LNCAP (cell line): ENCODE results near the gene OGFOD2.

Source experiments
- TF ChIP-seq, protein P1 (sequence below): fragments of 450-650 bp; IDR thresholded peaks from 2 replicates; pipeline ENCODE4 v1.5.1; 2017; ENCODE audit warnings: mild to moderate bottlenecking

Gene OGFOD2

DNA sequence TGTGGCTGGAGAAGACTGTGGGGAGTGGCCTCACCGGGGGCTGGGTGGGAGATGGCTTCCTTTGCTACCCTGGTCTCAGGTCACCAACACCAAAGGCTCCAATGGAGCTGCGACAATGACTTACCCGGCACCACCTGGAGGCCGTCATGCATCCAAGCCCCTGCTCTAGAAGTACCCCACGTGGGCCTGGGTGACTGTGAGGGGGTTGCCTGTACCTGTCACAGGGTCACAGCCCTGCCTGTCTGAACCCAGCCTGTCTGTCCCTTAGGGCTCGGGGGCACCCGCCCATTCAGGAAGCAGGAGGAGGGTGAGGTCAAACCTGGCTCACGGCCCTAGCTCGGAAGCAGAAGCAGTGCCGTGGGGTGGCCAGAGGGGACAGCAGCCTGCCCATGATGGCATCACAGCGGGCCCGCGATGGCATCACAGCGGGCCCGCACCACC lies 27.7 kb upstream of the OGFOD2 start:
- TF ChIP-seq, protein P1, sequence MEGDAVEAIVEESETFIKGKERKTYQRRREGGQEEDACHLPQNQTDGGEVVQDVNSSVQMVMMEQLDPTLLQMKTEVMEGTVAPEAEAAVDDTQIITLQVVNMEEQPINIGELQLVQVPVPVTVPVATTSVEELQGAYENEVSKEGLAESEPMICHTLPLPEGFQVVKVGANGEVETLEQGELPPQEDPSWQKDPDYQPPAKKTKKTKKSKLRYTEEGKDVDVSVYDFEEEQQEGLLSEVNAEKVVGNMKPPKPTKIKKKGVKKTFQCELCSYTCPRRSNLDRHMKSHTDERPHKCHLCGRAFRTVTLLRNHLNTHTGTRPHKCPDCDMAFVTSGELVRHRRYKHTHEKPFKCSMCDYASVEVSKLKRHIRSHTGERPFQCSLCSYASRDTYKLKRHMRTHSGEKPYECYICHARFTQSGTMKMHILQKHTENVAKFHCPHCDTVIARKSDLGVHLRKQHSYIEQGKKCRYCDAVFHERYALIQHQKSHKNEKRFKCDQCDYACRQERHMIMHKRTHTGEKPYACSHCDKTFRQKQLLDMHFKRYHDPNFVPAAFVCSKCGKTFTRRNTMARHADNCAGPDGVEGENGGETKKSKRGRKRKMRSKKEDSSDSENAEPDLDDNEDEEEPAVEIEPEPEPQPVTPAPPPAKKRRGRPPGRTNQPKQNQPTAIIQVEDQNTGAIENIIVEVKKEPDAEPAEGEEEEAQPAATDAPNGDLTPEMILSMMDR = no peak

DNA sequence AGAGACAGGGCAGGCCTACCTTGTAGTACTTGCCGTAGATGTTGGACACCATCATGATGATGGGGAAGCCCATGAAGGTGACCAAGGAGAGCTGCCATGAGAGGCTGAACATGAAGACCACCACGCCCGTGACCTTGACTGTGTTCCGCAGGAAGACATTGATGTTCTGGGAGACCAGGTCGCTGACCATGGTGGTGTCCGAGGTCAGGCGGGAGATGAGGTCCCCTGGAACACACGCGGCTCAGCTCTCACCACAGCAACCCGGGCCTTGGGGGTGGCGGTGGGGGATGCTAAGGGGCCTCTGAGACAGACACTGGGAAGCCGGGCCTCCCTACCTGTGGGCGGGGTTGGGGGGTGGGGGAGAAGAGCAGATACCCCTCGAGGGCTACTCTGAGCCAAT lies 26.4 kb upstream of the OGFOD2 start:
- TF ChIP-seq, protein P1 = no peak

DNA sequence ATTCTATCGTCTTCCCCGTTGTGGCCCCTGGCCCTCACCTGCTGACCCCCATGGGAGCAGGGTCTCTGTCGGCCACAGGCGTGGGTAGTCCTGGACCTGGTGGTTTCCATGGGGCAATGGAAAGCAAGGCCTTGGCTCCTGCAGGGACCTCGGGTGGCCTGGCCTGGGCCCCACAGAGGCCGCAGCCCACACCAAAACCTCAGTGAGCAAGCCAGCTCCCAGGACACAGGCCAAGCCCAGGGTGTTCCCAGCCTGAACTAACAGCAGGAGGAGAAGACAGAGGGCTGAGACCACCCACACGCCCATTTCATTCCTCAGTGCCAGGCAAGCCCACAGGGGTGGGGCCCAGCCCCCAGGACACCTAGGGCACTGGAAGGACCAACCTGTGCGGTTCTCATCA lies 25.6 kb upstream of the OGFOD2 start:
- TF ChIP-seq, protein P1 = no peak

DNA sequence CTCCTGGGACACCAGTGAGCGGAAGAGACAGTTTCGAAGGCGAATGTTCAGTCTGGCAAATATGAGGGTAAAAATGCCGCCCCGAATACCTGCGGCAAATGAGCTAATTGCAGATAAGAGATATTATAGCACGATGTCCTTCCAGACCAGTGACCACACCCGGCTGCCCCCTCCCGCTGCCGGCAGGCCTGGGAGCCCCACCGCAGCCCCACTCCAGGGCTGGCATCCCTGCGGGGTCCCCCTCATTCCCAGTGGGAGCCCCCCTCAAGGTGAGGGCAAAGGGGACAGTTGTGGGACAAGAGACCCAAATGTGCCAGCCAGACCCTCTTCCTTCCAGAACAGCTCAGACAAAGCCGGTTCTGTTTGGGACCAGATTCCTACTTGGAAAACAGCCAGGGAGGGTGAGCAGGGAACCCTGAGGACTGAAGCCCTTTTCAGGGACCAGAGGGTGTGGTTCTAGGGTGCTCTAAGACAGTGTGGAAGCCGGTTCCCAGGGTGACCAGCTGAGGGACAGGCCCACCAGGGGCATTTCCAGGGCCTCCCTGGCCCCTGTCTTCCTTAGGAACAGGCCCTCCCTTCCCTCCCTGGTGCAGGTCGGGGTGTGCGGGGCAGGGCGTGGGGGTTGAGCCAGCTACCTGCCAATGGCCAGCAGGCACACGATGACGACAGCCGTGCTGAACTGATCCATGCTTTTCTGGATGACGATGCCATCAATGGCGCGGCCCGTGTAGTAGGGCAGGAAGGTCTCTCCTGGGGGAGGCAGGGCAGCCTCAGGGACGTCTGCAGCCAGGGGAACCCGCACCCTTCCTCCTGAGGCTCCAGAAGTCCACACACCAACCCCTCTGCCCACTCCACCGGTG lies 25.0 kb upstream of the OGFOD2 start:
- TF ChIP-seq, protein P1 = no peak

DNA sequence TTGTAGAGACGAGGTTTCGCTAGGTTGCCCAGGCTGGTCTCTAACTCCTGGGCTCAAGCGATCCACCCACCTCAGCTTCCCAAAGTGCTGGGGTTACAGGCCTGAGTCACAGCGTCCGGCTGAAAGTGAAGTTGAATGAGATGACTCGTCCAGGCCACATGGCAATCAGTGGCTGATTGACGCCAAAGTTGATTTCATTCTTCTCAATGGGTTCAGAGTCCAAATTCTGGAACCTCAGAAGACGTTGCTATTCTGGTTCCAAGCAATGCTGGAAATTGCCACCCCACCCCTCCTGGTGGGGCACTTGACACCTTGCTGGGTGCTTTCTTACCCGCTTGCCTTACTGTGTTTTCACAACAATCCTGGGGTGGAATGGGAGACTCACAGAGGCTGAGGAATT lies 23.6 kb upstream of the OGFOD2 start:
- TF ChIP-seq, protein P1 = no peak

DNA sequence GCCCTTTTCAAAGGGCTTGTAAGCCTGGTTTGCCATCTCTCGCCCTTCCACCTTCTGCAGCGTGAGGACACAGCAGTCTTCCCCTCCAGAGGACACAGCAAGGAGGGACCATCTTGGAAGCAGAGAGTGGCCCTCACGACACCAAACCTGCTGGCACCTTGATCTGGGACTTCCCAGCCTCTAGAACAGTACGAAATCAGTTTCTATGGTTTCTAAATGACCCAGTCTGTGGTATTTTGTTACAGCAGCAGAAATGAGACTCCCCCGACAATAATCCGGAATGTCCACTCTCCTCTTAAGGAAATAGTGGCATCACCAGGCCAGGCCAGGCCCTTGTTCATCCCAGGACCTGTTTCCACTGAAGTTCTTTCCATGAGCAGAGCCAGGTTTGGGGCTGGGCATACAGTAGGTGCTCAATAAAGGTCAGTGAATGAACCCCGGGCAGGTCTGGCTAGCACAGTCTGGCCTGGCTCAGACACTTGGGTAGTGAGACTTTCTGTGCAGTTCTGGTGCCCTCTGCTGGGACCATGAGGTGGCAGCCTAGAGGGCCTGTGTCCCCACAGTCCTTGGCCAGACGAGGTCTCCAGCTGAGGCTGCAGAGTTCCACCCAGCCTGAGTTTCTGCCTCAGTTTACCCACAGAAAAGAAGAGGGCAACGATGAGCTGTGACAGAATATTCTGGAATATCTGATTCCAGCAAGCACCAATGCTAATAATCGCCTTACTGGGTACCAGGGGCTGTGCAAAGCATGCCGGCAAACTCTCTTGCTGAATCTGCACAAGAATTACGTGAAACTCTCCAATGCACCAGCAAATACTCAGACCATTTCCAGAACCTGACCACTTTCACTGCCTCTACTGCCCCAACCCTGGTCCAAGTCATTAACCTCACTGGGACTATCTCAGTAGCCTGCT lies 22.8 kb upstream of the OGFOD2 start:
- TF ChIP-seq, protein P1 = peak; percentile 88

DNA sequence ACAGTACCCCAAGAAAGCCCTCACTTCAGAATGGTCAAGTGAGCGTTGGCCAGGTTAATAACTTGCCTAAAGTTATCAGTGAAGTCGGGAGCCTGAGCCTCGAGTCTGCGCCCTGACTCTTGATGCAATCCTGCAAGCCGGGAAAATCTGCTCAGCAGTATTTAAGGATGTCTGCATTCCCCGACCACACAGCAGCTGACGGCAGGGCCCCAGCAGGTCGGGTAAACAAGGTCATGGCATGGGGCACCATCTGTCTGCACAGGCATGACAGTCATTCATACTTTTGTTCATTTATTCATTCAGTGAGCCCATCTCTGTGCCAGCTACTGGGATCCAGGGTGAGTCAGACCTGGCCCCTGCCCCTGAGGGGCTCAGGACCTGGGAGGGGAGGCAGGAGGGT lies 19.9 kb upstream of the OGFOD2 start:
- TF ChIP-seq, protein P1 = no peak
